Brain pericyte (primary cell): ENCODE results near the gene CILP2.

Experiments
- DNase-seq: peaks from one replicate; pipeline ENCODE4 v3.0.0-alpha.2; 2012; ENCODE audit warnings: low read depth, low spot score

Gene CILP2

DNA sequence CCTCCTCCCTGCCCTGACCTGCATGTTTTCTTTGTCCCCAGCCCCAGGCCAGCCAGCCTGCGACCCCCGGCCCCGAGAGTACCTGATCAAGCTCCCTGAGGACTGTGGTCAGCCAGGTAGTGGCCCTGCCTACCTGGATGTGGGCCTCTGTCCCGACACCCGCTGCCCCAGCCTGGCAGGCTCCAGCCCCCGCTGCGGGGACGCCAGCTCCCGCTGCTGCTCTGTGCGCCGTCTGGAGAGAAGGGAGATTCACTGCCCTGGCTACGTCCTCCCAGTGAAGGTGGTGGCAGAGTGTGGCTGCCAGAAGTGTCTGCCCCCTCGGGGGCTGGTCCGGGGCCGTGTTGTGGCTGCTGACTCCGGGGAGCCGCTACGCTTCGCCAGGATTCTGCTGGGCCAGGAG lies 5.6 kb downstream of the CILP2 start:
- DNase-seq: no peak

DNA sequence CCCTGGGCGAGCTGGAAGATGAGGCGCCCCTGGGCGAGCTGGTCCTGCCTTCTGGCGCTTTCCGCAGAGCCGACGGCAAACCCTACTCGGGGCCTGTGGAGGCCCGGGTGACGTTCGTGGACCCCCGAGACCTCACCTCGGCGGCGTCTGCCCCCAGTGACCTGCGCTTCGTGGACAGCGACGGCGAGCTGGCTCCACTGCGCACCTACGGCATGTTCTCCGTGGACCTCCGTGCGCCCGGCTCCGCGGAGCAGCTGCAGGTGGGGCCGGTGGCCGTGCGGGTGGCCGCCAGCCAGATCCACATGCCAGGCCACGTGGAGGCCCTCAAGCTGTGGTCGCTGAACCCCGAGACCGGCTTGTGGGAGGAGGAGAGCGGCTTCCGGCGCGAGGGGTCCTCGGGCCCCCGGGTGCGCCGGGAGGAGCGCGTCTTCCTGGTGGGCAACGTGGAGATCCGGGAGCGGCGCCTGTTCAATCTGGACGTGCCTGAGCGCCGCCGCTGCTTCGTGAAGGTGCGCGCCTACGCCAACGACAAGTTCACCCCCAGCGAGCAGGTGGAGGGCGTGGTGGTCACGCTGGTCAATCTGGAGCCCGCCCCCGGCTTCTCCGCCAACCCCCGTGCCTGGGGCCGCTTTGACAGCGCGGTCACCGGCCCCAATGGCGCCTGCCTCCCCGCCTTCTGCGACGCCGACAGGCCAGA lies 6.3 kb downstream of the CILP2 start:
- no peak for DNase-seq

DNA sequence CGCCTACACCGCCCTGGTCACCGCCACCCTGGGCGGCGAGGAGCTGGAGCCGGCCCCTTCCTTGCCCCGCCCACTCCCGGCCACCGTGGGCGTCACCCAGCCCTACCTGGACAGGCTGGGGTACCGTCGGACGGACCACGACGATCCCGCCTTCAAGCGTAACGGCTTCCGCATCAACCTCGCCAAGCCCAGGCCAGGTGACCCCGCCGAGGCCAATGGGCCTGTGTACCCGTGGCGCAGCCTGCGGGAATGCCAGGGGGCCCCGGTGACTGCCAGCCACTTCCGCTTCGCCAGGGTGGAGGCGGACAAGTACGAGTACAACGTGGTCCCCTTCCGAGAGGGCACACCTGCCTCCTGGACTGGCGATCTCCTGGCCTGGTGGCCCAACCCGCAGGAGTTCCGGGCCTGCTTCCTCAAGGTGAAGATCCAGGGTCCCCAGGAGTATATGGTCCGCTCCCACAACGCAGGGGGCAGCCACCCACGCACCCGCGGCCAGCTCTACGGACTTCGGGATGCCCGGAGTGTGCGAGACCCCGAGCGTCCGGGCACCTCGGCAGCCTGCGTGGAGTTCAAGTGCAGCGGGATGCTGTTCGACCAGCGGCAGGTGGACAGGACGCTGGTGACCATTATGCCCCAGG lies 7.0 kb downstream of the CILP2 start:
- no peak for DNase-seq

DNA sequence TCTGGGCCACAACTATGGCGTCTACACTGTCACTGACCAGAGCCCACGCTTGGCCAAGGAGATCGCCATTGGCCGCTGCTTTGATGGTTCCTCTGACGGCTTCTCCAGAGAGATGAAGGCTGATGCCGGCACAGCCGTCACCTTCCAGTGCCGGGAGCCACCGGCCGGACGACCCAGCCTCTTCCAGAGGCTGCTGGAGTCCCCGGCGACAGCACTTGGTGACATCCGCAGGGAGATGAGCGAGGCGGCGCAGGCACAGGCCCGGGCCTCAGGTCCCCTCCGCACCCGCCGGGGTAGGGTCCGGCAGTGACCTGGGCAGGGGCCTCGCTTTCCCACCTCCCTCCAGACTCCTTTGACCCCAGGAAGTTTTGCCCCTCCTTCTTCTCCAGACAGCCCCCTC lies 7.6 kb downstream of the CILP2 start:
- DNase-seq: no peak

DNA sequence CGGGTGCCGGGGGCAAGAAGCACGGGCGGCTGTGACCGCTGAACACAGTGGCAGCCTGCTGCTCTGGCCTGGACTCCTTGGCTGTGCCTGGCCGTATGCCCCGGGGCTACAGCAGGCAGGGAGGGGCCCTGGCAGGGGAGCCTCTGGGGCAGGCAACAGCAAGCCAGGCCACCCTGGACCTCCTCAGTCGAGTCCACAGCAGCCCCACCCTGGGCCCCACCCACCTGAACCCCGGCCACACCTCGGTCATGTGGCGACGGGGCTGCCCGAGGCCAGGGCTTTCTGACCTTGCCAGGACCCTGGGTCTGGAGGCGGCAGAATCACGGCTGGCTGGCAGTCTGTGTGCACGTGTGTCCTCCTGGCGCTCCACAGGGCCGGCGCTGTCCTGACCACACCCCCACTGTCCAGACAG lies 8.7 kb downstream of the CILP2 start:
- no peak for DNase-seq

DNA sequence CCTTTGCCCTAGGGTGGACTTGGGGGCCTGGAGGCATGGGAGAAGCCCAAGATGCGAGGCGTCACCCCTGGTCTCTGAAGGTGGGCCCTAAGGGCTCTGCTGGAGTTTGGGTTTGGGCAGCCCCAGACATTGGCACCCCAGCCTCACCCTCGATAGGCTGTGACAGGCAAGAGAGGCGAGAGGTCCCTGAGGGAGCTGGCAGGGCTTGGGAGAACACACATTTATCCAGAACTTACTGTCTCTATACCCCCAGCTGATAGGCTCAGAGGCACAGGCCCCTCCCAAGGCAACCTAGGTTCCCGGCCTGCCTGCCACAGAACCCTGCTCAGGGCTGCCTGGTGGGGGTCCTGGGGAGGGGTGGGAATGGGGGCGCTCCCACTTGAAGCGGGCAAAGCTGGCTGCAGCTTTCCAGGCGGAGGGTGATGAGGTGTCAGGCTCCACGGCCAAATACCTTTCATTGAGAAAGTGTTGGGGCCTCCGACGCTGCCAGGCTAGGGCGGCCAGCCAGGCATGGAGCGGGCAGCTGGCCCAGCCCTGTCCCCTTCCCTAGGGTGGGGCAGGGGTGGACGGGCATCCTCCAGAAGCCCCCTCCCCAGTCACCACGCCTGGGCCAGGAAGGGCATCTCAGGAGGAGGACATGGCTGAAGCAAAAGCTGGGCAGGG lies 9.7 kb downstream of the CILP2 start:
- no peak for DNase-seq

DNA sequence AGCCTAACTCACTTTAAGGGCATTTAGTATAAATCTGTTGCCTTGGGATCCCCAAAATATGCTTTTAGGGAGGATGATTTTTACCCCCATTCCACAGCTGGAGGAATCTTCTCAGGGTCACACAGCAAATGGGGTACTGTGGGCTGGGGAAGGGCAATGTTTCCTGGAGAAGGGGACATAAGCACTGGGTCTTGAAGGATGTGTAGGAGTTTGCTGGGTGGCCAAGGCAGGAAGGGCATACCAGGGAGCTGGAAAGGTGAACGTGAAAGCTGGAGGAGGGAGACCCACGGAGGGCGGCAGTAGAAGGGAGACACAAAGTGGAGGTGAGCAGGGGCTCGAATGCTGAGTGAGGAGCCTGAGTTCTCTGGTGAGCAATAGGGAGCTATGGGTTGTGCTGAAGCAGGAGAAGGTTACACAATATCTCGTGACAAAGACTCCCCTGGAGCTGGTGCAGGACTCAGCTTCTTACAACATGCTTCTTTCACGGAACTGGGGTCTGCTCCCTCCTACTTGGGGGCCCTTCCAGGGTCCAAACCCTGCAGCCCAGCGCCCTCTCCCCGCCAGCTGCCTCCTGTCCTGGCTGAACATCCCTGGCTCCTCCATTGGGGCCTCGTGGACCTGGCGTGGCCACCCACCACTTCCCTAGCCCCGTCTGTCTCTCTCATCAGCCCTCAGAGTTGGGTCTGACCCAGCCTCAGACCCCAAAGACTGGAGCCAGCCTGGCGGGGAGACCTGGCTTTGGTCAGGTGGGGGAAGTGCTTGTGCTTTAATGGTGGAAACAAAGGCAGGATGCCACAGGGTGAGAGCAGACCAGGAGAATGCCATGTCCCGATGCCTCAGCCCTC lies 11.1 kb downstream of the CILP2 start:
- no peak for DNase-seq

DNA sequence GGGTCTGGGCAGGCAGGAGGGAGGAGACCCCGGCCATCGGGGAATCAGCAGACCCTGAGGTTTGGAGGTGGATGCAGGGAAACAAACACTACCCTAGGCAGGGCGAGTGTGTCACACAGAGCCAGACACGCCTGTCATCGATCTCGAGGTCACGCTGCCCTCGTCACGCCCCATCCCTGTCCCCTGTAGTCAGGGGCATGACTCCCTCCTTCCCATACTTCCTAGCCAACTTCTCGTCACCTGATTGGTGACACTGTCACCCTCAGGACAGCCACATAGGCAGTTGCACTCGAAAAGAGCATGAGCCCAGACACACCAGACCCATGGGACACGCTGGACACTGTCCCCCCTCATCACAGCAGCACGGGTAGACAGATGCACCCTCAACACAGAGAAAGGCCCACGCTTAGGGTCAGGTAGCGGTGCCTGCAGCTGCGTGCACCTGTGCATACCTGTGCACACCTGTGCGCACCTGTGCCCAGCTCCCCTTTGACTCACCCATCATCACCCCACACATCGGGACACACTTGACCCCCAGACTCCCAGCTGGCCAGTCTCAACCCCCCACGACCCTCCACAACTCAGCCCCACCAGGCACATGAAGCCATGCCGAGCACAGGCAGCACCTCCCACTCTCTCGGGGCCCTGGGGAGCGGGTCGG lies 11.9 kb downstream of the CILP2 start:
- DNase-seq: no peak

DNA sequence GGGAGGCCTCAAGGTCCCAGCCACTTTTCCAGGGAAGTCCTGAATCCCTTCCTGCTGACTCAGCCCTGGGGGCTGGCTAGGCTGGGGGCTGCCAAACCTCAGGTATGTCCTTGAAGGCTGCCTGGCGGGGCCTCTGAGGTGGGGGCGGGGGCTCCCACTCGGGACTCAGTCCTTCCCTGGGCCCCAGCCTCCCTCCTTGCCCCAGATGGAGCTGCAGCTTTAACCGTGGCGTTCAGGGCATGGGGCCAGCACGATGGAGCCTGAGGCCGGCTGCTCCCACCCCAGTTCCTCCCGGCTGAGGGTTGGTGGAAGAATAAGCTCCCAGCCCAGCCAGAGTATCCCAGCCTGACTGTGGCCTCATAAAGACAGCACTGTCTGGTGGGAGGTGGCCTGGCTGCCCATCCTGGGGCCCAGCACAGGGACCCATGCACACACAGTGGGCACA lies 12.4 kb downstream of the CILP2 start:
- no peak for DNase-seq

DNA sequence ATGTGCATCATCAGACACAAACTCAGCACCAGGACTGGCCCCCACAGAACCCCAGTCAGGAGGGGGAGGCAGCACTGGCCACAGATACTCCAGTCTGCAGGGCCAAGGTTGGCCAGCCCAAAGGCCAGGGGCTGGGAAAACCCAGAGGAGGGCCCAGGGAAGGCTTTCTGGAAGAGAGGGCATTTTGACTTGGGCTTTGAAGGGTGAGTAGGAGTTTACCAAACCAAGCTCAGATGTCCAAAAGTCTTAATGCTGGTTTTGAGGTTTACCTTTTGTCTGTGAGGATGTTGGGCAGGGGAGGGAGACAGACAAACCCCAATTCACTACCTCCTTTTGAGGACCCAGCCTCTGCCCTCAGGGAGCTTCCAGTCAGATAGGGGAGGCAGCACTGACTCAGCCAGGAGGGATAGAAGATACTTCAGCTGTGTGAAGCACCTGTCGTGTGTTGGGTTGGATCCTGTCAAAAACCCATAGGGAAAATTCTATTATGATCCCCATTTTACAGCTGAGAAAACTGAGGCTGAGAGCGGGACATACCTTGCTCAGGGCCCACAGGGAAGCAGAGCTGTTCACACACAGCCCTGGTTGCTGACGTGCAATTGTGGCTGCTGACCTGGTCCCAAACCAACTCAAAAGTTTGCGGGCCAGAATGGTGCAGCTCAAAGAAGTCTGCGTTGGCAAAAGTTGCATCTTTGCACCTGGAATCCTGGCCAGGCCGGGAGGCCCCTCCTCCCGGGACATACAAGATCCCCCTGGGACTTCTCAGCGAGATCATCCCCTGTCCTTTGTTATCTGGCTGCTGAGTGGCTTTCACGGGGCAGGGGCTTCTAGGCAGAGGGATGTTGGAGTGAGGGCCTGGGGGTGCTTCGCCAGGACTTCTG lies 13.1 kb downstream of the CILP2 start:
- no peak for DNase-seq

DNA sequence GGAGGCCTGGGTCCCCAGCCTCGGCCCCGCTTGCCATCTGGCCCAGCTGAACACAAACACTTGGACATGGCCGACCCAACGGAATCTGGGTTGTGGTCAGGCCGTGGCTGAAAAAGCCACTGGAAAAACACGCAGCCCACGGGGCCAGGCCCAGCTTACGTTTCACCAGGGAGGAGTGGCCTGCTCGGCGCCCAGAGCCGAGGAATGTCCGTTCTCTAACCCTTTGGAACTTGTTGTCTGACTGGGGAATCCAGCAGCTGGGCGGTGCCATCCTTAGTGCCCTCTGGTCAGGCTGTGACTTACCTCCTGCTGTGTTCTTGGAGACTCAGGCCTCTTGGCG lies 13.8 kb downstream of the CILP2 start:
- no peak for DNase-seq

DNA sequence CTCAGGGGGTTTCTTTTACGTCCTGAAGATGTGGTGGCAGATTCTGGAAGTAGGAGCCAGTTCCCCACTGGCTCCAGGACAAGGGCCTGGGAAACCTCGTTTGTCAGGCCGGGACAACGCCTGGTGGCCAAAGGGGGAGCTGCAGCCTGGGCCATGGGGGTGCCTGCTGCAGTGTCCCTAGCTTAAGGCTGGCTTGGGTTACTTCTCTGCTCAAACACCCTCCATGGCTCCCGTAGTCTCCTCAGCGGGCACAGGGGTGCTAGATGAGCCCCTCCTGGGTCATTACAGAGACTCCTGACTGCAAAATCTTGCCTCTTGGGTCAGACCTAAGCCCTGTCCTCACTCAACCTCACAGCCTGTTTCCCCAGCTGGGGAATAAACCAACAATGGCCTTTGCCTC lies 14.7 kb downstream of the CILP2 start:
- DNase-seq: no peak

DNA sequence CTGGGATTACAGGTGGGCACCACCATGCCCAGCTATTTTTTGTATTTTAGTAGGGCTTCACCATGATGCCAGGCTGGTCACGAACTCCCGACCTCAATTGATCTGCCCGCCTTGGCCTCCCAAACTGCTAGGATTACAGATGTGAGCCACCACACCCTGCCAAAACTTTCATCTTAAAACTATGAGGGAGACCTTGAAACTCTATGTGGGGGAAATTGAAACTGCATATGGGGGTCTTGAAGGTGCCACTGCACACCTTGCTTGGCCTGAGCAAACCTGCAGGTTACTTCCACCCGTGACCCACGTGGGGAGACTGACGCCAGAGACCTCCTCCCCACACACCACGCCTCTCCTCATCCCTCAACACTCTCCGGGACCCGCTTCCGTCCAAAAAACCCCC lies 15.6 kb downstream of the CILP2 start:
- no peak for DNase-seq

DNA sequence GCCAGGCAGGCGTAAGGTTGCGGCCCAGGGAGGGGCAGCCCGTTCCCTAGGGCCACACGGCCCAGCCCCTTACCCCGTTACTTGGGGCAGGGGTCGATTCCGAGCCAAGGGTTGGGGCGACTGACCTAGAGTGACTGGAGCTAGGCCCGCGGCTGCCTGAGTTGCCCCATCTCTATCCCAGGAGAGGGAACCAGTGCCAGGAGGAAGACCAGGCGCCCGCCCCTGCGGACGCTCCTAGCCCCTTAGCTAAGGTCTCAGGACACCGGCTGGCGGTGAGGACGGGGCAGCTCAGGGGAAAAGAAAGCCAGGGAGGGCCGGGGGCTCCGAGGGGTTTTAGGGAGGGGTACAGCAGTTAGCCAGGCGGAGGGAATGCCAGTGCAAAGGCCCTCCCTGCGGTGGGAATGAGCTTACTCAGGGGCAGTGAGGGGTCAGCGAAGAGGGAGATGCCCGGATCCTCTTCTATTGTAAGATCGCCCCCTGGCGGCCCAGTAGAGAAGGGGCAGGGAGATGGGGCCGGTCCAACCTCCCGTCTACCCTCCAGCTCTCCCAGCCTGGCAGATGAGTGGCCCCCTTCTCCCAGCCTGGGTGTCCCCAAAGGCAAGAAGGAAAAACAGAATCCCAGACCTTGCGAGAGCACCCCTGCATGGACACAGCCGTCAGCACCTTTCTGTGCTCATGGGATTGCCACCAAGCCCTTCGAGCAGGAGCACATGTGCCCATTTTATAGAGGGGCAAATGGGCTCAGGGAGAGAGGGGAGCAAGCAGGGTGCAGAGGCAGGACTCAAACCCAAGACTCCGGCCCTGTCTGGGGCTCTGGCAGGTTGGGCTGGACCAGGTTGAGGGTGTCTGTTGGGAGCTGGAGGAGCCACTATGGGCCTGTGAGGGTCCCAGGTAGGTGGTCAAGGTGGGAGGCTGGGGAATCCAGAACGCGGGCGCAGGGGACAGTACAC lies 16.3 kb downstream of the CILP2 start:
- DNase-seq: no peak

DNA sequence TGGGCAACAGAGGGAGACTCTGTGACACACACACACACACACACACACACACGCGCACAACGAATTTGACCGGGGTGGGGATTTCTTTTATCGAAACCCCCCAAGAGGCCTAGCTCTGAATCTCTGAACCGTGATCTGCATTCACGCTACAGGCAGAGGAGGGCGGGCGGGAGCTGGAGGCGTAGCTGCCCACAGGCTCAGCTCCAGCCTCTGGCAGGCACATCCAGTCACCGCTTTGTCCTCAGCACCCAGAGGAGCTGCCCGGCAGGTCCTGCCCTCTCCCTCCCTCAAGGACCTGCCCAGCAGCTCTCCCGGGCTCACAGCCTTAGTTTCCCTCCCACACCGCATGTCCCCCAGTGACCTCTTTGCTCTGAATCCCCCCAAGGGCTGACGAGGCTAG lies 20.0 kb downstream of the CILP2 start:
- no peak for DNase-seq

DNA sequence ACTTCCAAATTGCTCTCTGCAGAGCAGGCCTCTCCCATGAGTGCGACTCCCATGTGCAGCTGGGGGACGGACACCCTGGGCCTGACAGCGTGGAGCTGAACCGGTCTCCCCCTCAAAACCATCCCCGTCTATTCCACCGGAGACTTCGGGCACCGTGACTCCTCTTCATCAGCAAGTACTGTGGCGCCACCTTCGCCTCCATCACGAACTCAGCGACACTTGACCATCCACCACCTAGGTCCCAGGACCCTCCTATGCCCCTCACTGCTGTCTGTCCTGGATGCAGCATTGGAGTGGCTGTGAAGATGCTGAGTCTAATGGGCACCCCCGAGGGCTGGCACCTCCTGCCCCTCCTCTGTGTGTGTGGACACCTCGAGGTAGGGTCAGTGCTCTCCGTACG lies 20.6 kb downstream of the CILP2 start:
- DNase-seq: no peak

DNA sequence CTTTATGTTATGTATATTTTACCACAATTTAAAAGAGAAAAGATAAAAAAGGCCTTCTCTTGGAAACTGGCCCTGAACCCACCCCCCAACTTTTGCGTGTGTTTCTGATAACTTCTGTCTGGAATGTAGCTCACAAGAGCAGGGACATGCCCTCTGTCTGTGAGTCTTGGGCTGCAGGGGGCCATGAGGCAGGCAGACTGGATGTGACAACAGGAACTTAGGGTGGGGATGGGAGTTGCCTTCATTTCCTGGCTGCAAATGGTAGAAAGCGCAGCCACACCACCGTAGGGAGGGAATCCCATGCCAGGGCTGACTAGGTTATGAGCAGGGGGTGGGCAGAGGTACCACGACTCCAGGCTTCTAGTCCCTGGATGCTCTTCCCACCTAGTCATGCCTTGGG lies 21.9 kb downstream of the CILP2 start:
- no peak for DNase-seq

DNA sequence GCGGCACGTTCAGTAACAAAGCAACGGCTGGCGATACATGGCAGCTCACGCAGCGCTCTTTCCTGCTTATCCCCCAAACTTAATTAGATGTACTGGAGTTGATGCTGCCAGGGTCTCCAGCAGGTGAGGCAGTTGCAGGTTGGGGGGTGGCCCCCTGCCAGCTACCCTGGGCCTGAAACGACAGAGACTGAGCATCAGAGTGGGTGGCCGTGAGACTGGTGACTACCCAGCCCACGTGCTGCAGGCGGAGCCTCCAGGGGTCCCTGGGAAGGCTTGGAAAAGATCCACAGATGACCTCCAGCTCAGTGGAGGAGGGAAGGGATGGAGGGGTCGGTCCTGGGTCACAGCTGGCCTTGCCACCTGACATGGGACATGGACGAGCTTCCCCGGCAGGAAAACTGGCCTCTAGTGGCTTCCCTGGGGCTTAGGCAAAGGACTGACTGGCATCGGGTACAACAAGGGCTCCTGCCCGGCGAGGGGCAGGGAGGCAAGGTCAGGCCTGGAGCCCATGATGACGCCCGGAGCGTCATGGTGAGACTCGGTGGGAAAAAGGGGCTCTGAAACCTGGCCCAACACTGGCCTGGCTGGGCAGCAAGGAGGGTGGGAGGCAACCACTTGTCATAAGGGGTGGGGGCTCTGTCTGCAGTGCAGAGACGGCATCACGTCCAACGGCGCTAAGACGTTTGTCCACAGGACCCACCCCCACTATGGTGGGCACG lies 24.0 kb downstream of the CILP2 start:
- no peak for DNase-seq
